ENCODE data around the gene GATM.
"Not testable (repeated sequence)": the region's sequence is repeated elsewhere in the genome, so short reads cannot be mapped to it uniquely, and the experiment has no call there.

GATM gene

GRCh38 chr15:45326280-45326679 lies 52.1 kb downstream of the GATM start:
- H3K4me1 ChIP-seq (ENCODE audit: control insufficient read depth, insufficient read depth, low read length): no peaks in the 10 kb centered on the region
- no peak overlapping the region for H3K4me3 ChIP-seq (ENCODE audit: low read length)
- H3K36me3 ChIP-seq (ENCODE audit: control insufficient read depth, insufficient read depth, low read length, severe bottlenecking): no peaks in the 10 kb centered on the region
- peaks cover 15% of the 10 kb centered on the region for H3K27me3 ChIP-seq (replicated peaks; ENCODE audit: control insufficient read depth, insufficient read depth, low read length)
- H3K9ac ChIP-seq (ENCODE audit: low read length): no peak overlapping the region
- no peaks in the 10 kb centered on the region for H3K9me3 ChIP-seq (ENCODE audit: control insufficient read depth, low read length)
- no peak for DNase-seq (ENCODE audit: low read depth)

GRCh38 chr15:45320581-45321205 lies 57.7 kb downstream of the GATM start:
- Histone ChIP-seq H3K4me1 (ENCODE audit: control insufficient read depth, insufficient read depth, low read length) (no peaks in the 10 kb centered on the region), H3K9me3 (ENCODE audit: control insufficient read depth, low read length) (peaks cover 4% of the 10 kb centered on the region), H3K4me3 (ENCODE audit: low read length) (no peak overlapping the region), H3K27me3 (replicated peaks; ENCODE audit: control insufficient read depth, insufficient read depth, low read length) (peaks cover 5% of the 10 kb centered on the region), H3K9ac (ENCODE audit: low read length) (no peak overlapping the region), H3K36me3 (ENCODE audit: control insufficient read depth, insufficient read depth, low read length, severe bottlenecking) (no peaks in the 10 kb centered on the region)
- no peak for DNase-seq (ENCODE audit: low read depth)

- H3K9me3 ChIP-seq (ENCODE audit: control insufficient read depth, low read length): peaks cover 4% of the 10 kb centered on the region
- no peaks in the 10 kb centered on the region for H3K36me3 ChIP-seq (ENCODE audit: control insufficient read depth, insufficient read depth, low read length, severe bottlenecking)
- H3K4me1 ChIP-seq (ENCODE audit: control insufficient read depth, insufficient read depth, low read length): no peaks in the 10 kb centered on the region
- no peak overlapping the region for H3K9ac ChIP-seq (ENCODE audit: low read length)
- peaks cover 6% of the 10 kb centered on the region for H3K27me3 ChIP-seq (replicated peaks; ENCODE audit: control insufficient read depth, insufficient read depth, low read length)
- DNase-seq (ENCODE audit: low read depth): no peak
- H3K4me3 ChIP-seq (ENCODE audit: low read length): no peak overlapping the region
Measured at GRCh38 chr15:45319472-45320214, 58.7 kb downstream of the GATM start.

DNA sequence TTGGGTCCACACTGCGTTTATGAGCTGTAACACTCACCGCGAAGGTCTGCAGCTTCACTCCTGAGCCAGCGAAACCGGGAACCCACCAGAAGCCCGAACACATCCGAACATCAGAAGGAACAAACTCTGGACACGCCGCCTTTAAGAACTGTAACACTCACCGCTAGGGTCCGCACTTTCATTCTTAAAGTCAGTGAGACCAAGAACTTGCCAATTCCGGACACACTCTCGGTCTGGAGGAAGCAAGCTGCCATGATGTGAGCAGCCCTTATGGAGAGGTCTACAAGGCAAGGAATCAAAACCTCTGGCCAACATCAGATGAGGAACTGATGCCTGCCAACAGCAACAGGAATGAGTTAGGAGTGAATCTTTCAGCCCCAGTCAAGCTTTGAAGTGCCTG lies 63.4 kb downstream of the GATM start:
- Histone ChIP-seq H3K27me3 (replicated peaks; ENCODE audit: control insufficient read depth, insufficient read depth, low read length) (peaks cover 5% of the 10 kb centered on the region), H3K36me3 (ENCODE audit: control insufficient read depth, insufficient read depth, low read length, severe bottlenecking) (no peaks in the 10 kb centered on the region), H3K4me3 (ENCODE audit: low read length) (no peak overlapping the region), H3K9me3 (ENCODE audit: control insufficient read depth, low read length) (no peaks in the 10 kb centered on the region), H3K9ac (ENCODE audit: low read length) (no peak overlapping the region), H3K4me1 (ENCODE audit: control insufficient read depth, insufficient read depth, low read length) (no peaks in the 10 kb centered on the region)
- peak; percentile 14 for DNase-seq (ENCODE audit: low read depth)

DNA sequence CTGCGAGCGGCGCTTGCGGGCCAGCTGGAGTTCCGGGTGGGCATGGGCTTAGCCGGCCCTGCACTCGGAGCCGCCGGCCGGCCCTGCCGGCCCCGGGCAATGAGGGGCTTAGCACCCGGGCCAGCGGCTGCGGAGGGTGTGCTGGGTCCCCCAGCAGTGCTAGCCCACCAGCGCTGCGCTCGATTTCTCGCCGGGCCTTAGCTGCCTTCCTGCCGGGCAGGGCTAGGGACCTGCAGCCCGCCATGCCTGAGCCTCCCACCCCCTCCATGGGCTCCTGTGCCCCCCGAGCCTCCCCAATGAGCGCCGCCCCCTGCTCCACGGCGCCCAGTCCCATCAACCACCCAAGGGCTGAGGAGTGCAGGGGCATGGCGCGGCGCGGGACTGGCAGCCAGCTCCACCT lies 64.2 kb downstream of the GATM start:
- DNase-seq (ENCODE audit: low read depth); H3K9me3 ChIP-seq (ENCODE audit: control insufficient read depth, low read length); H3K27me3 ChIP-seq (replicated peaks; ENCODE audit: control insufficient read depth, insufficient read depth, low read length); H3K9ac ChIP-seq (ENCODE audit: low read length); H3K36me3 ChIP-seq (ENCODE audit: control insufficient read depth, insufficient read depth, low read length, severe bottlenecking); H3K4me3 ChIP-seq (ENCODE audit: low read length); H3K4me1 ChIP-seq (ENCODE audit: control insufficient read depth, insufficient read depth, low read length): not testable (repeated sequence)

Measured in adipocyte (in vitro differentiated cells).